Neural crest cell (in vitro differentiated cells): ENCODE data around the gene KCNMA1. TPM values are rescaled to one million over a fixed set of nuclear protein-coding genes. Genes with fewer than 3 reads are reported as not detected.

ENCODE experiments used
- DNase-seq: peaks from one replicate; pipeline ENCODE4 v3.0.0; 2021; ENCODE audit warnings: low read depth, mixed read lengths, low spot score
- H3K27ac Mint-ChIP-seq: one replicate; pipeline ENCODE4 v1.8.0; 2021; ENCODE audit warnings: mild to moderate bottlenecking, mixed read lengths; ENCODE audit not compliant: unreplicated experiment
- H3K27me3 Mint-ChIP-seq: 2 replicates; pipeline ENCODE4 v1.8.0; 2021; ENCODE audit warnings: low read depth, mild to moderate bottlenecking, mixed read lengths
- H3K36me3 Mint-ChIP-seq: 2 replicates; pipeline ENCODE4 v1.8.0; 2021; ENCODE audit warnings: low read depth, mild to moderate bottlenecking, mixed read lengths
- H3K4me1 Mint-ChIP-seq: 2 replicates; pipeline ENCODE4 v1.8.0; 2021; ENCODE audit warnings: mixed read lengths
- H3K4me3 Mint-ChIP-seq: one replicate; pipeline ENCODE4 v1.8.0; 2021; ENCODE audit warnings: mild to moderate bottlenecking, mixed read lengths
- H3K9me3 Mint-ChIP-seq: 2 replicates; pipeline ENCODE4 v1.8.0; 2021; ENCODE audit warnings: mixed read lengths
- total RNA-seq: library from RNA; stranded (reverse); gene quantifications from 2 replicates; pipeline ENCODE4 v1.2.1, GENCODE V29; 2021
- TF ChIP-seq, protein P1 (sequence below): fragments of 200-600 bp; sonication (generic); conservative IDR thresholded peaks from 2 replicates; pipeline ENCODE4 v1.5.0; 2021; ENCODE audit warnings: antibody characterized with exemption, mild to moderate bottlenecking

The KCNMA1 gene
- total RNA-seq, 1 donor from 2014 or later = 1.7 TPM

DNA sequence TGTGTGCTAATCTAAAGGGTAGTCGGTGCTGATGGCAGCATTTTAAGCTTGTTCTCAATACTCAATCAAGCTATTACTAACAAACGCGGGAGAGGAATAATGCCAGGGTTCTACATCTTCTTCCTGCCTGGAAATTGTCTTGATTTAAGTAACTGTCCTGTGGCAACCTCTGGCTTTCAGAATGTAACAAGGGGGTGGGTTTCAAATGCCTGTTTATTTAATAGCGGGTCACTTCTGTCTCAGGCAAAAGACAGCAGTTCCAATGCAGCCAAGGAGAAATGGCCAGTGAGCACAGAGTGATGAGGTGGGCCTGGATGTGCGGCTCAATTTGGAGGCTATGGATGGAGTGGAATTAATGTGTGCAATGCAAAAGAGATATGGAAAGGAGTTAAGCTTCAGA lies 692.4 kb downstream of the KCNMA1 start:
- no peaks in the 10 kb centered on the region for H3K9me3 Mint-ChIP-seq
- DNase-seq = no peak
- TF ChIP-seq, protein P1, sequence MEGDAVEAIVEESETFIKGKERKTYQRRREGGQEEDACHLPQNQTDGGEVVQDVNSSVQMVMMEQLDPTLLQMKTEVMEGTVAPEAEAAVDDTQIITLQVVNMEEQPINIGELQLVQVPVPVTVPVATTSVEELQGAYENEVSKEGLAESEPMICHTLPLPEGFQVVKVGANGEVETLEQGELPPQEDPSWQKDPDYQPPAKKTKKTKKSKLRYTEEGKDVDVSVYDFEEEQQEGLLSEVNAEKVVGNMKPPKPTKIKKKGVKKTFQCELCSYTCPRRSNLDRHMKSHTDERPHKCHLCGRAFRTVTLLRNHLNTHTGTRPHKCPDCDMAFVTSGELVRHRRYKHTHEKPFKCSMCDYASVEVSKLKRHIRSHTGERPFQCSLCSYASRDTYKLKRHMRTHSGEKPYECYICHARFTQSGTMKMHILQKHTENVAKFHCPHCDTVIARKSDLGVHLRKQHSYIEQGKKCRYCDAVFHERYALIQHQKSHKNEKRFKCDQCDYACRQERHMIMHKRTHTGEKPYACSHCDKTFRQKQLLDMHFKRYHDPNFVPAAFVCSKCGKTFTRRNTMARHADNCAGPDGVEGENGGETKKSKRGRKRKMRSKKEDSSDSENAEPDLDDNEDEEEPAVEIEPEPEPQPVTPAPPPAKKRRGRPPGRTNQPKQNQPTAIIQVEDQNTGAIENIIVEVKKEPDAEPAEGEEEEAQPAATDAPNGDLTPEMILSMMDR = no peak
- no peaks in the 10 kb centered on the region for H3K27me3 Mint-ChIP-seq
- H3K27ac Mint-ChIP-seq = no peak overlapping the region
- H3K4me3 Mint-ChIP-seq = no peak overlapping the region
- H3K36me3 Mint-ChIP-seq = no peaks in the 10 kb centered on the region
- peaks cover 7% of the 10 kb centered on the region for H3K4me1 Mint-ChIP-seq

DNA sequence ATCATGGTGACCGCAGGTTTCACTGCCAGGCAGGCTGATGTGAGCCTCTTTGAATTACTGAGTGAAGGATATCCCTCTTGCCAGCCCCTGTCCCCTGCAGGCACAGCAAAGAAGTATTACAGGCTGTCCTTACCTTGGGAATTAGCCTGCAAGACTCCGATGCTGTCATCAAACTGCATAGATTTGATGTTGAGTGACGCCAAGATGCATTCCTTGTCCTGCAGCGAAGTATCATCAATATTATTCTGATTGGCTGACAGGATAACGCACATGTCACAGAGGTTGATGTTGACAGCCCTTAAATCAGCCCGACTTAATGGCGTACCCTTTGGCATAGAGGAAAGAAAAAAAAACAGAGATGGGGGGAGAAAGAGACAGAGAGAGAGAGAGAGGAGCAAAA lies 693.0 kb downstream of the KCNMA1 start:
- H3K36me3 Mint-ChIP-seq = no peaks in the 10 kb centered on the region
- no peaks in the 10 kb centered on the region for H3K9me3 Mint-ChIP-seq
- no peaks in the 10 kb centered on the region for H3K27me3 Mint-ChIP-seq
- no peak for DNase-seq
- TF ChIP-seq, protein P1 = no peak
- peaks cover 10% of the 10 kb centered on the region for H3K4me1 Mint-ChIP-seq
- no peak overlapping the region for H3K4me3 Mint-ChIP-seq
- peak overlapping the region; percentile 67 for H3K27ac Mint-ChIP-seq

DNA sequence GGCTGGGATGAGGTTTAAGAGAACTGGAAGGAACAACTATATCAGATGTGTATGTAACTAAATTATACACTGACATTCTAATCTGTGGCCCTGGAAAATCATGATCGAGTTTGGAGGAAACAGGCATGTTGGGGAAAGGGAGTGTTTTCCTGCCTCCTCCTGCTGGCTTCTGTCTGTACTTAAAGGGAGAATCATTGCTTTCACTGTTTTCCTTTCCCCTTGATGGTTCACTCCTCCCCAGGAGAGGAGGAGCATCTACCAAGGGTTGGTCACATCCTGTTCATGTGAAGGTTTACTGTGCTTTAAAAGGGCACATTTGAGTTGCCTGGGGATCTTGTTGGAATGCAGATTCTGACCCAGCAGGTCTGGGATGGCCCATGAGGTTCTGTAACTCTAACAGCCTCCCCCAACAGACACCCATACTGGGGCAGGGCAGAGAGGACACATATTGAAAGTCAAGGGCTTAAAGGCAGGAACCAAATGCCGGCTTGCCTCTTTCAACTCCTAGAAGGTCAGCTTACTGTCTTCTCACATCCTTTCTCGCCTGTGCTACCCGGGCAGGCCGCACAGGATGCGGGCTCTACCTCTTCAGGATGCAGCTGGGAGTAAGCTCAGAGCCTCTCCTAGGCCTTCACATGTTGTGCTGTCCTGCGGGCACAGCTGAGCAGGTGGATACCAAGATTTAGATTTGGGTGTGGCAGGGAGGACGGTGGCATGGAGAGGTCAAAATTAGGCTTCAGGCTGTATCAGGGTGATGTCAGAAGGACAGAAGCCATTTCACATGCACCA lies 694.8 kb downstream of the KCNMA1 start:
- no peak overlapping the region for H3K4me3 Mint-ChIP-seq
- no peak overlapping the region for H3K27ac Mint-ChIP-seq
- peaks cover 10% of the 10 kb centered on the region for H3K4me1 Mint-ChIP-seq
- H3K27me3 Mint-ChIP-seq = no peaks in the 10 kb centered on the region
- H3K9me3 Mint-ChIP-seq = no peaks in the 10 kb centered on the region
- TF ChIP-seq, protein P1 = no peak
- no peak for DNase-seq
- H3K36me3 Mint-ChIP-seq = no peaks in the 10 kb centered on the region

DNA sequence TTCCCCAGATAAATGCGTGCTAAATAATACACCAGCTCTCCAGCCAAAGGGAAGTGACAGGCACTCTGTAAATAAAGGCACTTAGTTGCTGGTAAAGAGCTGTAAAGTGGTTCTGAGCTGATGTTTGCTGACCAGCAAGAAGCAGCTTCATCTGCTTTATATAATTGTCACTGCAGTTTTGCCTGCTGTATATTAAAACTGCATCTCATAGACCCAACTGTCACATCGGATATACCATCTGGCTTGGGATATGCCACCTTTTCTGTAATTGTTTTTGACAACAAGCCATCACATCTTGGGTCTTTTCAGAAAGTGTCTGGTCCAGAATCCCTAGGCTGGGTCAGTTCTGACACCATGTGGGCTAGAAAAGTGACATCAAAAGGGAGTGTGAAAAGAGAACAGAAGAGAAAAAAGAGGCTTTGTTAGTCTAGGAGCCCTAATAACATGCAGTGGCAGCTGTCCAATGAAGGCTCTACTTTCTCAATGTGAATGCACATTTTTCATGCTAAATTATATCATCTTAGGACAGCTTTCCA lies 697.6 kb downstream of the KCNMA1 start:
- H3K9me3 Mint-ChIP-seq = no peaks in the 10 kb centered on the region
- H3K36me3 Mint-ChIP-seq = no peaks in the 10 kb centered on the region
- H3K4me1 Mint-ChIP-seq = peaks cover 10% of the 10 kb centered on the region
- peaks cover 6% of the 10 kb centered on the region for H3K27me3 Mint-ChIP-seq
- H3K27ac Mint-ChIP-seq = no peak overlapping the region
- H3K4me3 Mint-ChIP-seq = no peak overlapping the region
- TF ChIP-seq, protein P1 = no peak
- DNase-seq = no peak

DNA sequence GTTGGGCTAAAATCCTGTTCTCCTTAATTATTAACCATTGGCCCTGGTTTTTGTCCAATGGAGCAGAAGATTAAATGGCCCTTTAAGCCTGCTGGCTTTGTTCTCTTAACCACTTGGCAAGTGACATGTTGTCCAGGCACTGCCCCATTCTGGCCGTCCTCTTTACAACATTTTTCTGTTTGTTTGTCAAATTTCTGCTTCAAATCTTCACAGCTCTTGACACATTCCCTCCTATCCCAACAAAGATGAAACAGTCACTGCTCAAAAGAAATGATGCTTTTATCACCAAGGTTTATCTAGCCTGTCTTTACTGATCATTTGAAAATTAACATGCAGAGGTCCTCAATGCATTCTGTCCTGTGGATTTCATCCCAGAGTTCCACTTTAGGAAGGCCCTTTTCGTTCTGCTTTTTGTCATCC lies 700.4 kb downstream of the KCNMA1 start:
- H3K27ac Mint-ChIP-seq = no peak overlapping the region
- H3K4me1 Mint-ChIP-seq = peaks cover 6% of the 10 kb centered on the region
- no peak overlapping the region for H3K4me3 Mint-ChIP-seq
- H3K27me3 Mint-ChIP-seq = peaks cover 6% of the 10 kb centered on the region
- TF ChIP-seq, protein P1 = no peak
- no peaks in the 10 kb centered on the region for H3K36me3 Mint-ChIP-seq
- no peaks in the 10 kb centered on the region for H3K9me3 Mint-ChIP-seq
- DNase-seq = no peak
